GM19193 (cell line): ENCODE data around the gene EXD3.

Experiments
- POLR2A ChIP-seq: IDR thresholded peaks from 4 replicates; pipeline ENCODE4 v1.6.1; 2011; ENCODE audit not compliant: insufficient read depth, insufficient read length; ENCODE audit errors: extremely low read depth

Gene EXD3

DNA sequence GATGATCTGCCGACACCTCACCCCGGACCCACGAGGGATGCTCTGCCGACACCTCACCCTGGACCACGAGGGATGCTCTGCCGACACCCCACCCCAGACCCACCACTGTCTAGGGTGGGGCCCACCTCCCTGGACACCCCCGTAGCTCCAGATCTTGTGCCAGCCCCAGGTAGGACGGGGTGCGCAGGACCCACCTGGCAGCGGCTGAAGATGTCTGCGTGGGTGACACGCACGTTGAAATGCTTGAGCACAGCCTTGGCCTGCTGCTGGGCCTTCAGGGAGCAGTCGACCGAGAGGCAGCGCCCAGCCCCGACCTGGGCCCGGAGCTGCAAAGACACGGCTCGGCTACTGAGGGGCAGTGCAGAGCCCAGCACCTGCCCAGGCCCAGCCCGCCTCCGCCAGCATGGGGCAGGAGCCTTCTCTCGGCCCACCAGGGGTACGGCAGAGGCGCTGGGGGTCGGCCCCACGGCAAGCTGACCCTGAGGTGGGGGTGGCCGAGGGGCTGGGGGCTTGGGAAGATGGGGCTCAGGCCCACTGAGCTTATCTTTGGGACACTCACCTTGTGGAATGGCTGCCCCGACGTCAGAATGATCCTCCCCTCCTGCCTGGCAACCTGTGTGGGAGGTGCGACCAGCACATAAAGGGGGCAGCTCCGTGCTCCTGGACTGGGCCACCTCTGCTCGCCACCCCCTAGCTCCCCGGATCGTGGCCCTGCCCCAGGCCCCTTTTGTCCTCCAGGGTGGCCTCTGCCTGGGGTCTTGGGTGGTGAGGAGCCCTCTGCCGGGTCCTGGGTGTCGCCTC is 99.2 kb downstream of the EXD3 start:
- TF ChIP-seq POLR2A = no peak

DNA sequence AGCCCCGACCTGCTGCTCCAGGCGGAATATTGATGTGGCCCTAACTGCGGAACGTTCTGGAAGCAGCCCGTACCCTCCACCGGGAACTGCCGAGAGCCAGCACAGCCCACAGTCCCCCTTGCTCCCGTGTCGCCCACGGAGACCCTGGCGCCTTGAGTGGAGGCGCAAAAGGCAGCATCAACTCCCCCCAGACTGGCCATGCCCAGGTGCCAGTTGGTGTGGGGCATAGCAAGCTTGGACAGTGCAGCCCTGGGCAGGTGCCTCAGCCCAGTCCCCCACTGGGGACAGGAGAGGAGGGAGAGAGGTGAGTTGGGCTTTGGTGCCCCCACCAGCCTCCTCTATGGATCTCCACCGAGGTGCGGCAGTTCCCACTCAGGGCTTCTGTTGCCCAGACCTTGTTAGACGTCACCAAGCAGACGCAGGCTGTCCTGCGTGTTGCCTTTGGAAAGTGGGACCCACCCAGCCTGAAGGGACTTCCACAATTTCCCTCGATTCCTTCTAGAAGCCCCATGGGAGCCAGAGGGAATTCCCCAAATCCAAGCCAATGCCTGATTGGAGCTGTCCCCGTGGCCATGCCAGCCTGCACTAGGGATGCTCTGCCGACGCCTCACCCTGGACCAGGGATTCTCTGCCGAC is 101.1 kb downstream of the EXD3 start:
- no peak for TF ChIP-seq POLR2A

DNA sequence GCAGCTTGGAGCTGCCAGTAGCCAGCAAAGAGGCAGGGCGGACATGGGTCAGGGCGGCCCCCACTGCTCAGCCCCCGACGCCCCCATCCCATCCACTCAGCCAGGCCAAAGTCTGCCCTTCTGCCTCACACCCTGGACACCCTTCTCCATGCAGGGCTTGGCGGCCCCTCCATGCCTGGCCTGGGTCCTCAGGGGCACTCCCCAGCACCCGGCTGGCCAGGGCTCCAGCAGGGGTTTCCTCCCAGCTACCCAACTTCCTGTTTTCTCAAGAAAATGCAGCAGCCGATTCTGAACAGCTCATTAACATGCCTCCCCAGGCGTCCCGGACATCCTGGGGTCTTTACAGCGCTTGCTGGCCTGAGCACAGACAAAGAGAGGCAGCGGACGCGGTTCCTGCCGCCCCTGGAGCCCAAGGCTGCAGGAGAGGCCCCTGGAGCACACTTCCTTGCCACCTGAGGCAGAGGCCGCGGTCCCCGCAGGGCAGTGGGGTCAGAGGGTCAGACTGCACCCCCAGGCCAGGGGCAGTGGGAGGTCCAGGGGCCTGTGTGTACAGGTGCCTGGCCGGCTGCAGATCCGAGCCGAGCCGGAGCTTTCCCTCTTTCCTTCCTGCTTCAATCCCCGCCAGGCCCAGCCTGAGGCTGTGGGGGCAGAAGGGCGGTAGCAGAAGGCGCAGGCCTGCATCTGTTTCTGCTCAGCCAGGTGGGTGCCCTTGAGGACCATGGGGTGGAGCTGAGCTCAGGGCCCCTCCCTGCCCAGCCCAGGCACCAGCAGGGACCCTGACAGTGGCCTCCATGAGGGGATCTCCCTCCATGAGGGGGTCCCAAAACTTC is 102.2 kb downstream of the EXD3 start:
- TF ChIP-seq POLR2A = no peak

DNA sequence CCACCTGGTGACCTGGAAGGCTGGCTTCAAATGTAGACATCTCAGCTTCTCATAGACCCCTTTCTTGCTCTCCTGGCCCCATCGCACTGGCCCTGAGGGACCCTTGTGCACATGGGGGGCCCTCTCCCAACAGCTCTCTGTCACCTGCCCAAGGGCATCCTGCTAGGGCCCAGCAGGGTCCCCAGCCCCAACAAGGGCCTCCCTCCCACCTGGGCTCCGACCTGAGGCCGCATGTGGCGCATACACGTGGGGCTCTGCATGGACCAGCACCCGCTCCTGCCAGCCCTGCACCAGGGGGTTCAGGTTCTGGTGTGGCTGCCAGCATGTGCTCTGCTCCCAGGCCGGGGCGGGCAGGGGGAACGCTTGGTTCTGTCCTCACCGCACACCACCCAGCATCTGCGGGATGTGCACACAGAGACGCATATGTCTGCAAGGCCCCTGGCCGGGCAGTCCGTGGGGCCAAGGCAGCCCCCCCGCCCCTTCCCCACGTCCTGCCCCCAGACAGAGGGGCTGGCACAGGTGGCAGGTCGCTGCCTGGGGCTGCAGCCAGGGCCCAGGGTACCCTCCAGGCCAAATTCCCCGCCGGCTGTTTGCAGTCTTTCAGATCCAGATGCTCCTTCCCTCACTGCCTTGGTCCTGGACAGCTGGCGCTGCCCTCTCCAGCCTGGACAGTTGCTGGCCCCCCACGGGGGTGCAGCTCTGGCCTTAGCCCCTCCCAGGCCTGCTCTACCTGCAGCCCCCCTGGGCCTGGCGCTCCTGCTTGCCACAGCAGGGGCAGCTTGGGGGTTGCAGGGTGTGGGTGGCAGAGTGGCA is 103.0 kb downstream of the EXD3 start:
- no peak for TF ChIP-seq POLR2A

DNA sequence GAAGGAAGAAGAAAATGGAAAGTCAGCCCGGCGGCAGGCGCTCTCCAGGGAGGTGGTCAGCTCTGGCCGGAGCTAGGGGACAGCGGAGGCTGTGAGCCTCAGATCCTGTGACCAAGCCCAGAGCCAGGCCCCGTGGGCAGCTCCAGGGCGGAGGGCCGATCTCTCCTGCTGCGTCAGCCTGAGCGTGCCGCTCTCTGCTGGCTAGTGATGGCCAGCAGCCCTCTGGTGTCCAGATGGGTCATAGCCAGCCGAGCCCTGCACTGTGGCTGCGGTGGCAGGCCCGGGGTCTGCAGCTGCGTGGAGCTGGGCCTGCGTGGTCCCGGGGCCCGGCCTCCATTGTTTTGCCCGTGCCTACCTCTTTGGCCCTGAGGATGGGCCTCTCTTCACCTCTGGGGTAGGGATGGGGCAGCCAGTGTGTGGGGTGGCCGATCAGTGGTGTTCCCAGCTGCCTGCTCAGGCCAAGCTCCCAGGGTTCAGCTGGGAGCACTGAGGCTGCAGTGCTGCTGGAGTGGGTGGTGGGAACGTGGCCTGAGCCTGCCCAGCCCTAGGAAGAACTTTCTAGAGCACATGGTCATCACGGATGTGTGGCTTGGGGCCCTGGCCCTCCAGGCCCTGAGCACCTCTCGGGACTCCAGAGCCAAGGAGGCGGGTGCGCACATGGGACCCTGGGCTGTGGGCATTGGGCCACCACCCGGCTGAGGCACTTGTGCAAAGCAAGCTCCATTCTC is 103.8 kb downstream of the EXD3 start:
- TF ChIP-seq POLR2A = no peak

- TF ChIP-seq POLR2A = no peak
Observed at GRCh38 chr9:137318602-137319001, 104.4 kb downstream of the EXD3 start.

GRCh38 chr9:137317718-137318511 is 105.0 kb downstream of the EXD3 start:
- TF ChIP-seq POLR2A = no peak

DNA sequence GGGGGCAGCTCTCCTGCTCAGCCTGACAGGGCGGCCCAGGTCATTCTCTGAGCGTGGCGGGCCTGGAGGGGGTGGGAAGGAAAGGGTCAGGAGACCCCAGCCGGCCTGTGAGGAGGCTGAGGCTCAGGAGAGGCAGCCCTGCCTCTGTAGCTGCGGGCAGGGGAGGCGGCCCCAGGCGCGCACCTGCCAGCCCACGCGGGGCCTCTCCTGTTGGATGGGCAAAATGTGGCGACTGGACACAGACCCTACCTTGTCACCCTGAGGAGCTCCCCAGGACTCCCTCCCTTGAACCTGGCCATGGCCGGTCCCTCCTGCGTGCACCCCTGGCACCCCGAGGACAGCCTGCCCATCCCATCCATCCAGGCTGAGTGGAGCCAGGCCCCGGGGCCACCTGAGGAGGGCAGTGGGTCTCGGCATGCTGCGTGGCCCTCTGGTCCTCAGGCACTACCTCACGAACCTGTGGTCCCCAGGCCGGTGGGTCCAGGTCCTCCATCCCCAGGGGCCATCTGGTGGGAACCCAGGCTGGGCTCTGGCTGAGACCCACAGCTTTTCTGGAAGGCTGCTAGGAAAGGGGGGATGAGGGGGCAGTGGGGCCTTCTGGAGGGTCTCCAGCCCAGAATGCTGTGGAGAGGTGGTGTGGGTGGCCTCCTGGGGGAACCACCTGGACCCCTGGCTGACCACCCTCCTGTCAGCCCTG is 105.8 kb downstream of the EXD3 start:
- no peak for TF ChIP-seq POLR2A

DNA sequence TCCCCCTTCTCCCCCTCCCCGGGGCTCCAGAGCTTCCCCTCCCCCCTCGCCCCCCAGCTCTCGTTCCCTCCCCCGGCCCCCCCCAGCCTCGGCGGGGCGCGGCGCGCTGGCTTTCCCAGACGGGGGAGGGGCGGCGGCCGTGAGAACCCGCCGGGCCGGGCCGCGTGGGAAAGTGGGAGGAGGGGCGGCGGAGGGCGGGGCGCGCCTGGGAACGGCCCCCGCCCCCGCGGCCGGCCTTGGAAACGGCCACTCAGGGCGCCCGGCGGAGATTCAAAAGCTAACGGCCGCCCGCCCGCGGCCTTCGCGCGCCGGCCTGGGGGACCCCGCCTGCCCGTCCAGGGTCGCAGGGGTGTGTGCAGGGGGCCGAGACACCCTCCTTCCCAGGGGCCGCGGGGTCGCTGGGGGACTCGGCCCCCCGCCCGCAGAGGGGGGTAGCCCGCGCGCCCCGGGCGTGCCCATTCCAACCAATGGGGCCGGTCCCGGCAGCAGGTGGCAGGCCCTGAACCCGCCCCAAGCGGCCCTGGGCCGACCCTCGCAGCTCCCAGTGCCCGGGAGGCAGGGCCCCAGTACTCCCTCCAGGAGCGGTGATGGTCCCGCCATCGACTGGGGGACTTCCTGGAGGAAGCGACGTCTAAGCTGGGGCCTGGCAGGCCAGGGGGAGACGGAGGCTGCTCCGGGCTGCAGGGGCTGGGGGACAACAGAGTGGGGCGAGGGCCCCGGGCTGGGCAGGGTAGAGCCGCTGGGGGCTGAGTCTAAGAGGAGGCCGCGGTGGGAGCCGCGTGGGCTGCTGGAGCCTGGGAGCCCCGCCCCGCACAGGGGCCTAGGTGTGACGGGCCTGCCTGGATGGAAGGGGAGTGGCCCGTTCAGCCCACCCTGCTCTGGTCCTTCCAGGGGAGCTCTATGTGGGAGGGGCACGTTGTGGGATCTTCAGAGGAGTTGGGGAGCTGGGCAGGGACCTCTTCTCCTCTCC is 106.7 kb downstream of the EXD3 start:
- no peak for TF ChIP-seq POLR2A

DNA sequence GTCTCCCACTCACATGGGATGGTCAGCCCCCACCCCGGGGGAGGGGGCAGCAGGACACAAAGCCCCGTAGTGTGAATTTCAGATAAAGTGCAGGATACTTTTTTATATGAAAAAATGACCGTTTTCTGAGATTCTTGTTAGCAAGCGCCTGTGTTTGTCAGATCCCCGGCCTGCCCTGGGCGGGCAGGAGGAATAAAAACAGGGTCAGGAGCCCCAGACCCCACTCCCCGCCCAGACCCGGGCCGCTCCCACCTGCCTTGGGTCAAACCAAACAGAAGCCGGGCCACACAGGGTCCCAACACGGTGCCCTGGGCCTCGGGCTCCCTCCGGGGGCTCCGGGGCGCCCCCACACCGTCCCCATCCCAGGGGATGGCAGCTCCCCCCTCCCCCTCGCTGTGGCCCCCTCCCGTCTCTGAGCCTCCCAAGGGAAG is 107.4 kb downstream of the EXD3 start:
- no peak for TF ChIP-seq POLR2A
